Measurements from ENCODE around the gene TNFRSF4. TPM values are rescaled to one million over a fixed set of nuclear protein-coding genes. Genes with fewer than 3 reads are reported as not detected.

TNFRSF4 gene
- total and polyA plus RNA-seq, 4 donors = 0.08 to 0.35 (median 0.15) TPM; not detected in 1

GRCh38 chr1:1170215-1171091 lies 43.5 kb downstream of the TNFRSF4 start:
- H3K4me1 ChIP-seq (ENCODE audit: control insufficient read depth in 4 of 4, insufficient read depth in 4 of 4, low read length in 3 of 4) = no peaks in the 10 kb centered on the region
- no peak overlapping the region for H3K4me3 ChIP-seq (ENCODE audit: low read depth in 1 of 3, low read length in 3 of 3)
- 64% methylated on average over 26 of the region's 26 CpGs for WGBS
- no peak for DNase-seq (ENCODE audit: low spot score)
- no peak overlapping the region for H3K9ac ChIP-seq (ENCODE audit: low read depth in 1 of 2, low read length in 2 of 2)
- peaks cover 0 to 17% (median 3%) of the 10 kb centered on the region in 4 donors for H3K27me3 ChIP-seq (ENCODE audit: control insufficient read depth in 4 of 4, insufficient read depth in 4 of 4, low read length in 3 of 4)
- no peaks in the 10 kb centered on the region for H3K36me3 ChIP-seq (ENCODE audit: control insufficient read depth in 4 of 4, insufficient read depth in 3 of 4, low read depth in 1 of 4, low read length in 3 of 4)
- H3K9me3 ChIP-seq (ENCODE audit: control insufficient read depth in 4 of 4, low read length in 3 of 4) = no peaks in the 10 kb centered on the region
- H3K27ac ChIP-seq (ENCODE audit: low read depth in 1 of 2, low read length in 2 of 2) = no peak overlapping the region
- no peak for TF ChIP-seq SP1 (IDR thresholded peaks at IDR 0.05)
- TF ChIP-seq MAX (IDR thresholded peaks at IDR 0.05) = no peak
- TF ChIP-seq RXRA (IDR thresholded peaks at IDR 0.05) = no peak
- TF ChIP-seq FOXA1 (IDR thresholded peaks at IDR 0.05) = no peak
- no peak for TF ChIP-seq GABPA (IDR thresholded peaks at IDR 0.05 in 1 of 2, conservative IDR thresholded peaks at IDR 0.05 in 1 of 2)
- TF ChIP-seq ZBTB33 (IDR thresholded peaks at IDR 0.05) = no peak
- TF ChIP-seq, protein P1, sequence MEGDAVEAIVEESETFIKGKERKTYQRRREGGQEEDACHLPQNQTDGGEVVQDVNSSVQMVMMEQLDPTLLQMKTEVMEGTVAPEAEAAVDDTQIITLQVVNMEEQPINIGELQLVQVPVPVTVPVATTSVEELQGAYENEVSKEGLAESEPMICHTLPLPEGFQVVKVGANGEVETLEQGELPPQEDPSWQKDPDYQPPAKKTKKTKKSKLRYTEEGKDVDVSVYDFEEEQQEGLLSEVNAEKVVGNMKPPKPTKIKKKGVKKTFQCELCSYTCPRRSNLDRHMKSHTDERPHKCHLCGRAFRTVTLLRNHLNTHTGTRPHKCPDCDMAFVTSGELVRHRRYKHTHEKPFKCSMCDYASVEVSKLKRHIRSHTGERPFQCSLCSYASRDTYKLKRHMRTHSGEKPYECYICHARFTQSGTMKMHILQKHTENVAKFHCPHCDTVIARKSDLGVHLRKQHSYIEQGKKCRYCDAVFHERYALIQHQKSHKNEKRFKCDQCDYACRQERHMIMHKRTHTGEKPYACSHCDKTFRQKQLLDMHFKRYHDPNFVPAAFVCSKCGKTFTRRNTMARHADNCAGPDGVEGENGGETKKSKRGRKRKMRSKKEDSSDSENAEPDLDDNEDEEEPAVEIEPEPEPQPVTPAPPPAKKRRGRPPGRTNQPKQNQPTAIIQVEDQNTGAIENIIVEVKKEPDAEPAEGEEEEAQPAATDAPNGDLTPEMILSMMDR (IDR thresholded peaks at IDR 0.05; ENCODE audit: low read depth, low read length, missing input control) = no peak

DNA sequence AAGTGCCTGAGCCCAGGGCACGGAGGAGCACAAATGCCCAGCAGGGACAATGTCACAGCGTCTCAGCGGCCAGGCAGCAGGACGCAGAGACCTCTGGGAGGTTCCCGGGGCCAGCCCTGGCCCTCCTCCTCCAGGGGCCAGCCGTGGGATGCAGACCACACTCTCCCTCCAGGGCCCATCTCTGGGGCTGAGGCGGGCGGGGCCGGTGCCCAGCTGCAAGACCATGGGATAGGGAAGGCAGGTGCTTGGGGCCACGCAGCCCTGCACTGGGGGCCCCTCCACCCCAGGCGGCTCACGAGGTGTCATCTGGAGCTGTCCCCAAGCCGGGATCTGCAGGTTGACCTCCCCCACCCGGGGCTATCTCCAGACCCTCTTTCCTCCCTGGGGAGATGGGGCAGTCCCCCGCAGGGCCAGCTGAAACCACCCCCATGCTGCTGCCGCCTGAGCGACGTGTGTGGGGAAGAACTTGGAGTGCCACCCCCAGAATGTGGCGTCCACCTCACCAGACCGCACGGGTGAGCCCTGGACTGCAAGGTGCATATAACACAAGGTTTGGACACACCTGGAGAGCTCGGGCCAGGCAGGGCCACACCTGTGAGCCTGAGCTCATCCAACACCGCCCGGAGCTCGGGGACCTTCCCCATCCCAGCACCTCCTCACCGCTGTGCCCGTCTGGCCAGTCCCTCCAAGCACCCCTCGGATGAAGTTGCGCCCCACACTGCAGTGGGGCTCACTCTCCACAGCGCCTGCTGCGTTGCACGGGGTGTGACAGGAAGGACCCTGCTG lies 44.3 kb downstream of the TNFRSF4 start:
- H3K9ac ChIP-seq (ENCODE audit: low read depth in 1 of 2, low read length in 2 of 2) = no peak overlapping the region
- no peak overlapping the region for H3K27ac ChIP-seq (ENCODE audit: low read depth in 1 of 2, low read length in 2 of 2)
- peaks cover 0 to 4% (median 0%) of the 10 kb centered on the region in 4 donors for H3K4me1 ChIP-seq (ENCODE audit: control insufficient read depth in 4 of 4, insufficient read depth in 4 of 4, low read length in 3 of 4)
- no peak for DNase-seq (ENCODE audit: low spot score)
- no peaks in the 10 kb centered on the region for H3K36me3 ChIP-seq (ENCODE audit: control insufficient read depth in 4 of 4, insufficient read depth in 3 of 4, low read depth in 1 of 4, low read length in 3 of 4)
- no peak overlapping the region for H3K4me3 ChIP-seq (ENCODE audit: low read depth in 1 of 3, low read length in 3 of 3)
- no peaks in the 10 kb centered on the region for H3K9me3 ChIP-seq (ENCODE audit: control insufficient read depth in 4 of 4, low read length in 3 of 4)
- TF ChIP-seq, protein P2, sequence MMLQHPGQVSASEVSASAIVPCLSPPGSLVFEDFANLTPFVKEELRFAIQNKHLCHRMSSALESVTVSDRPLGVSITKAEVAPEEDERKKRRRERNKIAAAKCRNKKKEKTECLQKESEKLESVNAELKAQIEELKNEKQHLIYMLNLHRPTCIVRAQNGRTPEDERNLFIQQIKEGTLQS (IDR thresholded peaks at IDR 0.05) = no peak
- TF ChIP-seq JUND (IDR thresholded peaks at IDR 0.05) = no peak
- TF ChIP-seq EGR1 (IDR thresholded peaks at IDR 0.05; ENCODE audit: low read depth in 2 of 2) = no peak
- no peak for TF ChIP-seq RXRA (IDR thresholded peaks at IDR 0.05)
- TF ChIP-seq HNF4G (IDR thresholded peaks at IDR 0.05) = no peak
- peaks cover 0 to 12% (median 3%) of the 10 kb centered on the region in 4 donors for H3K27me3 ChIP-seq (ENCODE audit: control insufficient read depth in 4 of 4, insufficient read depth in 4 of 4, low read length in 3 of 4)
- 77% methylated on average over 32 of the region's 32 CpGs for WGBS
